Thyroid gland (tissue), 4 donors: ENCODE results near the gene NOP53. TPM values are rescaled to one million over a fixed set of nuclear protein-coding genes. Genes with fewer than 3 reads are reported as not detected.
"Not testable (repeated sequence)": the region's sequence is repeated elsewhere in the genome, so short reads cannot be mapped to it uniquely, and the experiment has no call there.

Experiments
- DNase-seq, 2 donors: peaks; one replicate each; pipeline ENCODE4 v3.0.0-alpha.2; 2019
- H3K27ac ChIP-seq, 3 donors: fragments of 200-600 bp; sonication (generic); 1 replicate in 2 of 3; 2 replicates in 1 of 3; pipeline ENCODE4 v1.5.1; 2016 to 2019; ENCODE audit warnings: mild to moderate bottlenecking in 1 of 3, moderate library complexity in 1 of 3
- H3K27me3 ChIP-seq: fragments of 200-600 bp; sonication (generic); one replicate; pipeline ENCODE4 v1.5.1; 2019
- H3K36me3 ChIP-seq, 2 donors: fragments of 200-600 bp; sonication (generic); one replicate each; pipeline ENCODE4 v1.5.1; 2016 to 2019
- H3K4me1 ChIP-seq, 2 donors: fragments of 200-600 bp; sonication (generic); one replicate each; pipeline ENCODE4 v1.5.1; 2017 to 2019
- H3K4me3 ChIP-seq, 3 donors: fragments of 200-600 bp; sonication (generic); replicated peaks in 1 of 3; 1 replicate in 2 of 3; 2 replicates in 1 of 3; pipeline ENCODE4 v1.5.1; 2016; ENCODE audit warnings: mild to moderate bottlenecking in 1 of 3
- H3K9me3 ChIP-seq: fragments of 200-600 bp; sonication (generic); one replicate; pipeline ENCODE4 v1.5.1; 2017
- POLR2A ChIP-seq, 2 donors: fragments of 450-650 bp; IDR thresholded peaks; one replicate each; pipeline ENCODE4 v1.6.1; 2017; ENCODE audit warnings: antibody characterized with exemption in 2 of 2, mild to moderate bottlenecking in 2 of 2, moderate library complexity in 1 of 2
- WGBS, 2 donors: methylation state at CpG; one replicate each; pipeline ENCODE4 v1.1.5; 2017; 5-methylcytosine and 5-hydroxymethylcytosine counted together
- intact Hi-C: fragments of 100-400 bp; cut with DNase I; formaldehyde crosslinking; loops from one replicate; pipeline ENCODE4 v1.15.1; 2023
- total RNA-seq, 4 donors: library from RNA; depleted of rRNA; stranded (reverse); fragments of >200 nt; gene quantifications; one replicate each; pipeline ENCODE4 v1.2.3, GENCODE V29; 2016
- TF ChIP-seq, protein P1 (sequence below), 6 experiments: fragments of 200-600 bp in 3 of 6; fragments of 450-650 bp in 3 of 6; sonication (generic) in 3 of 6; IDR thresholded peaks; one replicate each; pipeline ENCODE4 v1.5.1; 2016 to 2019; ENCODE audit warnings: antibody characterized with exemption in 6 of 6, mild to moderate bottlenecking in 2 of 6, inconsistent platforms in 1 of 6, moderate library complexity in 1 of 6

Gene NOP53
- total RNA-seq, 4 donors from 2014 or later: 278 to 531 (median 461) TPM

DNA sequence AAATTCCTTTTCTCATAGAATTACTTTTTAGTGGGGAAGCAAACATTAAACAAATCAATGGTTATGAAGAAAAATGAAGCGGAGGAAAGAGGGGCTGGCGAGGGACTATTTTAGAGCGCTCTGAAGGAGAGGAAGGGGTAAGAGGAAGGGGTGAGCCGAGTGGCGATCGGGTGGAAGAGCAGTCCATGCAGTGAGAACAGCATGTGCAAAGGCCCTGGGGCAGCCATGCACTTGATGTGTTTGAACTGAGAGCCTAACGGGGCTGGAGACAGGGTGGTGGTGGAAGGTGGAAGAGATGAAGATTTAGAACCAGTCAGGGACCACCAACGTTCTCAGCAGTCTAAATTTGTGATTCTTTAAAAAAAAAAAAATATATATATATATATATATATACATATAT is 14.4 kb upstream of the NOP53 start:
- Histone ChIP-seq H3K36me3 (peaks cover 0 to 6% of the 10 kb centered on the region in 2 donors), H3K27me3 (no peaks in the 10 kb centered on the region), H3K9me3 (no peaks in the 10 kb centered on the region), H3K4me1 (peaks cover 14 to 24% of the 10 kb centered on the region in 2 donors), H3K27ac (peak overlapping the region in 1 of 3 donors; percentile 95), H3K4me3 (no peak overlapping the region)
- WGBS, 2 donors: 94 to 96% methylated on average over 8 of the region's 8 CpGs
- no peak for TF ChIP-seq POLR2A (IDR thresholded peaks at IDR 0.05)
- TF ChIP-seq, protein P1, sequence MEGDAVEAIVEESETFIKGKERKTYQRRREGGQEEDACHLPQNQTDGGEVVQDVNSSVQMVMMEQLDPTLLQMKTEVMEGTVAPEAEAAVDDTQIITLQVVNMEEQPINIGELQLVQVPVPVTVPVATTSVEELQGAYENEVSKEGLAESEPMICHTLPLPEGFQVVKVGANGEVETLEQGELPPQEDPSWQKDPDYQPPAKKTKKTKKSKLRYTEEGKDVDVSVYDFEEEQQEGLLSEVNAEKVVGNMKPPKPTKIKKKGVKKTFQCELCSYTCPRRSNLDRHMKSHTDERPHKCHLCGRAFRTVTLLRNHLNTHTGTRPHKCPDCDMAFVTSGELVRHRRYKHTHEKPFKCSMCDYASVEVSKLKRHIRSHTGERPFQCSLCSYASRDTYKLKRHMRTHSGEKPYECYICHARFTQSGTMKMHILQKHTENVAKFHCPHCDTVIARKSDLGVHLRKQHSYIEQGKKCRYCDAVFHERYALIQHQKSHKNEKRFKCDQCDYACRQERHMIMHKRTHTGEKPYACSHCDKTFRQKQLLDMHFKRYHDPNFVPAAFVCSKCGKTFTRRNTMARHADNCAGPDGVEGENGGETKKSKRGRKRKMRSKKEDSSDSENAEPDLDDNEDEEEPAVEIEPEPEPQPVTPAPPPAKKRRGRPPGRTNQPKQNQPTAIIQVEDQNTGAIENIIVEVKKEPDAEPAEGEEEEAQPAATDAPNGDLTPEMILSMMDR (IDR thresholded peaks at IDR 0.05): no peak
- no peak for DNase-seq
- intact Hi-C loops: no loop called here

DNA sequence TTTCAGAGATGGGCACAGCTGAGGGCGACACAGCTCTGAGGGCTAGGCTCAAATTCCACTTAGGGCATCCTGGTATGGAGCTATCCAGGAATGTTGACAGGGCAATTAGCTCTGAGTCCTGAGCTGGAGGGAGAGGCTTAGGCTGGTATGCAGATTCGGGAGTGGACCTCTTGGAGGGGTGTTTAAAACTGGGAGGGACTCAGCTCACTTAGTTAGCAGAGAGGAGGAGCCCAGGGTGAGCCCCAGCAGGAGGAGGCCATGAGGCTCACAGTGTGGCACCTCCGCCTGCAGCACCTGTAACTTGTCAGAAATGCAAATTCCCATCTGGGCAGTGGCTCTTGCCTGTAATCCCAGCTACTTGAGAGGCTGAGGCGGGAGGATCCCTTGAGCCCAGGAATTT is 10.2 kb upstream of the NOP53 start:
- no peak for DNase-seq
- 83 to 90% methylated on average over 3 to 4 of the region's 4 CpGs for WGBS, 2 donors
- TF ChIP-seq, protein P1 (IDR thresholded peaks at IDR 0.05): no peak
- no peak for TF ChIP-seq POLR2A (IDR thresholded peaks at IDR 0.05)
- H3K27me3 ChIP-seq: no peaks in the 10 kb centered on the region
- no peaks in the 10 kb centered on the region for H3K9me3 ChIP-seq
- H3K4me1 ChIP-seq: peaks cover 0 to 3% of the 10 kb centered on the region in 2 donors
- intact Hi-C loops: no loop called here
- H3K36me3 ChIP-seq: peaks cover 0 to 6% of the 10 kb centered on the region in 2 donors
- H3K4me3 ChIP-seq: no peak overlapping the region
- H3K27ac ChIP-seq: no peak overlapping the region

DNA sequence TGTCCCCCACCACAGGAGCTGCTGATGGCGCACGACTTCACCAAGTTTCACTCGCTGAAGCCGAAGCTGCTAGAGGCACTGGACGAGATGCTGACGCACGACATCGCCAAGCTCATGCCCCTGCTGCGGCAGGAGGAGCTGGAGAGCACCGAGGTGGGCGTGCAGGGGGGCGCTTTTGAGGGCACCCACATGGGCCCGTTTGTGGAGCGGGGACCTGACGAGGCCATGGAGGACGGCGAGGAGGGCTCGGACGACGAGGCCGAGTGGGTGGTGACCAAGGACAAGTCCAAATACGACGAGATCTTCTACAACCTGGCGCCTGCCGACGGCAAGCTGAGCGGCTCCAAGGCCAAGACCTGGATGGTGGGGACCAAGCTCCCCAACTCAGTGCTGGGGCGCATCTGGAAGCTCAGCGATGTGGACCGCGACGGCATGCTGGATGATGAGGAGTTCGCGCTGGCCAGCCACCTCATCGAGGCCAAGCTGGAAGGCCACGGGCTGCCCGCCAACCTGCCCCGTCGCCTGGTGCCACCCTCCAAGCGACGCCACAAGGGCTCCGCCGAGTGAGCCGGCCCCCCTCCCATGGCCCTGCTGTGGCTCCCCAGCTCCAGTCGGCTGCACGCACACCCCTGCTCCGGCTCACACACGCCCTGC is 4.4 kb upstream of the NOP53 start:
- TF ChIP-seq, protein P1 (IDR thresholded peaks at IDR 0.05): no peak
- no peak for TF ChIP-seq POLR2A (IDR thresholded peaks at IDR 0.05)
- peaks cover 0 to 14% of the 10 kb centered on the region in 2 donors for H3K36me3 ChIP-seq
- intact Hi-C loops: no loop called here
- H3K9me3 ChIP-seq: no peaks in the 10 kb centered on the region
- WGBS, 2 donors: 90 to 94% methylated on average over 43 to 45 of the region's 48 CpGs
- H3K4me3 ChIP-seq: no peak overlapping the region
- no peaks in the 10 kb centered on the region for H3K27me3 ChIP-seq
- H3K27ac ChIP-seq: no peak overlapping the region
- DNase-seq: no peak
- peaks cover 13 to 23% of the 10 kb centered on the region in 2 donors for H3K4me1 ChIP-seq

DNA sequence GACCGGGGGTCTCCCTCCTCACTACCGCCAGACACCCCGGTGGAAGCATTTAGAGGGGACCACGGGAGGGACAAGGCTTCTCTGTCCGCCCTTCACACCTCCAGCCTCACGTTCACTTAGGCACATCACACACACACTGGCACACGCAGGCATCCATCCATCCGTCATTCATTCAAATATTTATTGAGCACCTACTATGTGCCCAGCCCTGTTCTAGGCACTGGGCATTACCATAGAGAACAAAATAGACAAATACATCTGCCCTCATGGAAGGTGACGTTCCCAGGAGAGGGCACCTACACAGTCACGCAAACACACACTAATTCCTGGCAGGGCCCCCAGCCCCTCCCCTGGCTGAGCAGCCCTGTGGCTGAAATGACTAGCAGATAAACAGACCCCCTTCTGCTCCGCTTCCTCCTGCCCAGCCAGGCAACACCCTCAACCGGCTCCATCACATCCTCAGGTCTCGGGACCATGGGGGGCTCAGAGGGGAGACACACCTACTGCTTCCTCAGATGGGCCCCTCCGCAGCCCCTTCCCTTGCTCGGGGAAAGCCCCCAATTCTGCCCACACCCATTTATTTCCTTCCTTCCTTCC is 3.7 kb upstream of the NOP53 start:
- Histone ChIP-seq H3K27me3 (no peaks in the 10 kb centered on the region), H3K27ac (peak overlapping the region in 2 of 3 donors; percentile 99), H3K4me3 (no peak overlapping the region), H3K4me1 (peaks cover 19 to 30% of the 10 kb centered on the region in 2 donors), H3K36me3 (peaks cover 0 to 9% of the 10 kb centered on the region in 2 donors), H3K9me3 (no peaks in the 10 kb centered on the region)
- no peak for DNase-seq
- intact Hi-C loops: no loop called here
- 86 to 90% methylated on average over 15 of the region's 15 CpGs for WGBS, 2 donors
- TF ChIP-seq, protein P1 (IDR thresholded peaks at IDR 0.05): no peak
- TF ChIP-seq POLR2A (IDR thresholded peaks at IDR 0.05): no peak

DNA sequence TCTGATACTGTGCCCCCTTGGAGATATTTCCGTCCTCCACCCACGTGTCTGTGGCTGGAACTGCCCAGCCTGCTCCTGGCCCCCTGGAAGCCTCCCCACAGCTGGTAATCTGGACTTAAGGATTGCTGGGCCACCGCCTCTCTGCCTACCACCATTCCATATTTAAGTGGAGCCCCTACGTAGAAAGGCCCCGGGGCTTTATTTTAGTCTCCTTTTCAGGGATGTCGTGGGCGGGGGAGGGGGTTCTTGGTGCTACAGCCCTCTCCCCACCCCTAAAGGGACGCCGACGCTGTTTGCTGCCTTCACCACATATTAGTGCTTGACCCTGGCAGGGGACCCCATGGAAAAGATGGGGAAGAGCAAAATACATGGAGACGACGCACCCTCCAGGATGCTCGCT is 2.7 kb upstream of the NOP53 start:
- Histone ChIP-seq H3K4me1 (peaks cover 21 to 34% of the 10 kb centered on the region in 2 donors), H3K36me3 (peaks cover 0 to 16% of the 10 kb centered on the region in 2 donors), H3K9me3 (no peaks in the 10 kb centered on the region), H3K27me3 (no peaks in the 10 kb centered on the region), H3K27ac (peak overlapping the region; percentile 99), H3K4me3 (no peak overlapping the region)
- no peak for DNase-seq
- TF ChIP-seq, protein P1 (IDR thresholded peaks at IDR 0.05): no peak
- no peak for TF ChIP-seq POLR2A (IDR thresholded peaks at IDR 0.05)
- intact Hi-C loops: no loop called here
- WGBS, 2 donors: 51 to 58% methylated on average over 13 of the region's 13 CpGs

DNA sequence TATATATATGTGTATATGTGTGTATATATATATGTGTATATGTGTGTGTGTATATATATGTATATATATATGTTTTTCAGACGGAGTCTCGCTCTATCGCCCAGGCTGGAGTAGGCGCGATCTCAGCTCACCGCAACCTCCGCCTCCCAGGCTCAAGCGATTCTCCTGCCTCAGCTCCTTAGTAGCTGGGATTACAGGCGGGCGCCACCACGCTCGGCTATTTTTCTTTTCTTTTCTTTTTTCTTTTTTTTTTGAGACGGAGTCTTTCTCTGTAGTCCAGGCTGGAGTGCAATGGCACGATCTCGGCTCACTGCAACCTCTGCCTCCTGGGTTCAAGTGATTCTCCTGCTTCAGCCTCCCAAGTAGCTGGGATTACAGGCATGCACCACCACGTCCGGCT is 783 bp downstream of the NOP53 start:
- Histone ChIP-seq H3K4me1 (peaks cover 21 to 34% of the 10 kb centered on the region in 2 donors), H3K4me3 (peak overlapping the region in 2 of 3 donors; percentile 71 to 93), H3K36me3 (peaks cover 28 to 45% of the 10 kb centered on the region in 2 donors)
- WGBS, 2 donors: 58 to 68% methylated on average over 17 of the region's 17 CpGs
- DNase-seq, H3K27ac ChIP-seq, H3K9me3 ChIP-seq, H3K27me3 ChIP-seq: not testable (repeated sequence)
- intact Hi-C loops: loop anchor here (5.0 kb wide), 1 partner anchor 34 kb away; the partner anchor contains the start of gene EHD2
